Neural progenitor cell (in vitro differentiated cells): ENCODE data around the gene PPFIA4. TPM values are rescaled to one million over a fixed set of nuclear protein-coding genes. Genes with fewer than 3 reads are reported as not detected.

ENCODE experiments used
- DNase-seq: peaks from one replicate; pipeline ENCODE4 v3.0.0-alpha.2; 2016; ENCODE audit warnings: low spot score
- H2AFZ ChIP-seq: fragments of 200-600 bp; sonication (generic); replicated peaks from 2 replicates; pipeline ENCODE4 v1.6.1; 2016; ENCODE audit warnings: antibody characterized with exemption
- H3F3A ChIP-seq: fragments of 200-600 bp; sonication (generic); 2 replicates; pipeline ENCODE4 v1.6.1; 2016; ENCODE audit warnings: antibody characterized with exemption, low read depth
- H3K27ac ChIP-seq: fragments of 200-600 bp; sonication (generic); 2 replicates; pipeline ENCODE4 v1.5.1; 2016; ENCODE audit warnings: mild to moderate bottlenecking
- H3K27me3 ChIP-seq: fragments of 200-600 bp; sonication (generic); 2 replicates; pipeline ENCODE4 v1.6.1; 2016; ENCODE audit warnings: mild to moderate bottlenecking, moderate library complexity
- H3K36me3 ChIP-seq: fragments of 200-600 bp; sonication (generic); 2 replicates; pipeline ENCODE4 v1.5.1; 2016
- H3K4me1 ChIP-seq: fragments of 200-600 bp; sonication (generic); 2 replicates; pipeline ENCODE4 v1.6.1; 2016; ENCODE audit warnings: mixed run types
- H3K4me2 ChIP-seq: fragments of 200-600 bp; sonication (generic); 2 replicates; pipeline ENCODE4 v1.6.1; 2016
- H3K4me3 ChIP-seq: fragments of 200-600 bp; sonication (generic); 2 replicates; pipeline ENCODE4 v1.5.1; 2016
- H3K79me2 ChIP-seq: fragments of 200-600 bp; sonication (generic); 2 replicates; pipeline ENCODE4 v1.6.1; 2016; ENCODE audit warnings: low read depth
- H3K9ac ChIP-seq: fragments of 200-600 bp; sonication (generic); 2 replicates; pipeline ENCODE4 v1.6.1; 2016
- H3K9me3 ChIP-seq: fragments of 200-600 bp; sonication (generic); 2 replicates; pipeline ENCODE4 v1.5.1; 2016; ENCODE audit warnings: low read depth
- H4K20me1 ChIP-seq: fragments of 200-600 bp; sonication (generic); 2 replicates; pipeline ENCODE4 v1.6.1; 2016; ENCODE audit warnings: low read depth
- H3K27ac Mint-ChIP-seq: 3 replicates; pipeline ENCODE4 v1.8.0; 2021; ENCODE audit warnings: mixed read lengths
- H3K27me3 Mint-ChIP-seq: 2 replicates; pipeline ENCODE4 v1.8.0; 2022; ENCODE audit warnings: low read depth, mild to moderate bottlenecking, inconsistent platforms, moderate library complexity, mixed read lengths; ENCODE audit not compliant: insufficient read depth
- H3K36me3 Mint-ChIP-seq: 3 replicates; pipeline ENCODE4 v1.8.0; 2021; ENCODE audit warnings: mixed read lengths
- H3K4me1 Mint-ChIP-seq: 3 replicates; pipeline ENCODE4 v1.8.0; 2021; ENCODE audit warnings: mixed read lengths
- H3K4me3 Mint-ChIP-seq: 3 replicates; pipeline ENCODE4 v1.8.0; 2021; ENCODE audit warnings: mild to moderate bottlenecking, moderate library complexity, mixed read lengths
- H3K9me3 Mint-ChIP-seq: 3 replicates; pipeline ENCODE4 v1.8.0; 2020; ENCODE audit warnings: mixed read lengths
- EZH2 ChIP-seq: fragments of 200-600 bp; sonication (generic); IDR thresholded peaks from 2 replicates; pipeline ENCODE4 v1.6.1; 2017; ENCODE audit warnings: antibody characterized with exemption, mild to moderate bottlenecking, moderate library complexity
- EZH2phosphoT487 ChIP-seq: fragments of 200-600 bp; sonication (generic); IDR thresholded peaks from 2 replicates; pipeline ENCODE4 v1.6.1; 2017; ENCODE audit warnings: antibody characterized with exemption
- total RNA-seq: library from RNA; depleted of rRNA; stranded (reverse); fragments of >200 nt; gene quantifications from 2 replicates; pipeline ENCODE4 v1.2.3, GENCODE V29; 2015; ENCODE audit warnings: low replicate concordance
- TF ChIP-seq, protein P1 (sequence below): fragments of 200-600 bp; sonication (generic); IDR thresholded peaks from 2 replicates; pipeline ENCODE4 v1.5.1; 2017; ENCODE audit warnings: antibody characterized with exemption, mild to moderate bottlenecking

The PPFIA4 gene
- total RNA-seq, 1 donor from 2014 or later: 23.5 TPM

DNA sequence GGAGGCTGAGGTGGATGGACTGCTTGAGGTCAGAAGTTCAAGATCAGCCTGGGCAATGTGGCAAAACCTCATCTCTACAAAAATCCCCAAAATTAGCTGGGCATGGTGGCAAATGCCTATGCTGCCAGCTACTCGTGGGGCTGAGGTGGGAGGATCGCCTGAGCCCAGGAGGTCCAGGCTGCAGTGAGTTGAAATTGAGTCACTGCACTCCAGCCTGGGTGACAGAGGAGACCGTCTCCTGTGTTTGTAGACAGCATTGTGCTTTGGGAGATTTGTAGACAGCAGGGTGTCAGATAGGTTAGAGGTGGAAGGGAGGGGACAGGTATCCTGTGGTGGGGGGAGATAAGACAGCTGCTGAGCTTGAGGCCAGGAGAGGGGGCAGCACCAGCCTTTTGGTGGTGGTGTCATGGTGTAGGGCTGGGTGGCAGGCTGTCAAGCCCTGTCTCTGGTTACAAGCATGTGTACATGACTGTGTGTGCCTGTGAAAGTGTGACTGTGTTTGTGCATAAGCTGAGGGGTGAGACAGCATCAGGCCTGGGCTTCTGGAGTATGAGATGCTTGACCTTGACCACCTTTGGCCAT is 15.2 kb downstream of the PPFIA4 start:
- no peak overlapping the region for H3K4me3 Mint-ChIP-seq
- Histone ChIP-seq H3K9ac (no peak overlapping the region), H3K4me1 (no peaks in the 10 kb centered on the region), H3K9me3 (no peaks in the 10 kb centered on the region), H3F3A (no peaks in the 10 kb centered on the region), H3K27me3 (no peaks in the 10 kb centered on the region), H3K79me2 (no peaks in the 10 kb centered on the region), H3K4me3 (no peak overlapping the region), H3K4me2 (no peak overlapping the region), H3K36me3 (no peaks in the 10 kb centered on the region), H4K20me1 (no peaks in the 10 kb centered on the region), H2AFZ (no peak overlapping the region), H3K27ac (no peak overlapping the region)
- DNase-seq: no peak
- H3K4me1 Mint-ChIP-seq: peaks cover 22% of the 10 kb centered on the region
- no peak overlapping the region for H3K27ac Mint-ChIP-seq
- peaks cover 6% of the 10 kb centered on the region for H3K27me3 Mint-ChIP-seq
- peaks cover 16% of the 10 kb centered on the region for H3K36me3 Mint-ChIP-seq
- H3K9me3 Mint-ChIP-seq: no peaks in the 10 kb centered on the region
- no peak for TF ChIP-seq EZH2
- TF ChIP-seq, protein P1, sequence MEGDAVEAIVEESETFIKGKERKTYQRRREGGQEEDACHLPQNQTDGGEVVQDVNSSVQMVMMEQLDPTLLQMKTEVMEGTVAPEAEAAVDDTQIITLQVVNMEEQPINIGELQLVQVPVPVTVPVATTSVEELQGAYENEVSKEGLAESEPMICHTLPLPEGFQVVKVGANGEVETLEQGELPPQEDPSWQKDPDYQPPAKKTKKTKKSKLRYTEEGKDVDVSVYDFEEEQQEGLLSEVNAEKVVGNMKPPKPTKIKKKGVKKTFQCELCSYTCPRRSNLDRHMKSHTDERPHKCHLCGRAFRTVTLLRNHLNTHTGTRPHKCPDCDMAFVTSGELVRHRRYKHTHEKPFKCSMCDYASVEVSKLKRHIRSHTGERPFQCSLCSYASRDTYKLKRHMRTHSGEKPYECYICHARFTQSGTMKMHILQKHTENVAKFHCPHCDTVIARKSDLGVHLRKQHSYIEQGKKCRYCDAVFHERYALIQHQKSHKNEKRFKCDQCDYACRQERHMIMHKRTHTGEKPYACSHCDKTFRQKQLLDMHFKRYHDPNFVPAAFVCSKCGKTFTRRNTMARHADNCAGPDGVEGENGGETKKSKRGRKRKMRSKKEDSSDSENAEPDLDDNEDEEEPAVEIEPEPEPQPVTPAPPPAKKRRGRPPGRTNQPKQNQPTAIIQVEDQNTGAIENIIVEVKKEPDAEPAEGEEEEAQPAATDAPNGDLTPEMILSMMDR: no peak
- no peak for TF ChIP-seq EZH2phosphoT487

DNA sequence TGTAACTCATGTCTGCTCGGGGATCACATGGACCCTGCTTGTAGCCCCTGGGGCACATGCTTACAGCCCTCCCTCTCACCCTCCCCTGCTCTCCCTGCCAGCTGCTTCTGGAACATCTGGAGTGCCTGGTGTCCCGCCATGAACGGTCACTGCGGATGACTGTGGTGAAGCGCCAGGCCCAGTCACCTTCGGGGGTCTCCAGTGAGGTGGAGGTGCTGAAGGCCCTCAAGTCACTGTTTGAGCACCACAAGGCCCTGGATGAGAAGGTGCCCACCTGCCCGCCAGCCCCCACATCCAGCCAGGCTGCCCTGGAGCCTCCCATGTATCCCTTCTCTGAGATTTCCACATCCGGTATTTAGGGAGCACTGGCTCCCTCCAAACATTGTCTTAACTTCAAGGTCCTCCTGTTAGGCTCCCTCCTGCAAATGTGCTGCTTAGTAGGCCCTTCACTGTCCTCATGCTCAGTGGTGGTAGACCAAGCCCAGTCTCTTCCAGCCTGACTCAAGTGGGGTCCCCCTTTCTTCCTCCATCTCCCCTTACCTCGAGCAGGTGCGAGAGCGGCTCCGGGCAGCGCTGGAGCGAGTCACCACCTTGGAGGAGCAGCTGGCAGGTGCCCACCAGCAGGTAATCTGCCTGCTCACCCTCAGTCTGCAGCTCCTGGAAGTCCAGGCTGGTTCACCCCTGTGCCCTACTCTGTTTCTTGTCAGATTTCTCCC is 17.7 kb downstream of the PPFIA4 start:
- Histone ChIP-seq H3K4me3 (no peak overlapping the region), H3K9ac (no peak overlapping the region), H3K36me3 (no peaks in the 10 kb centered on the region), H3K79me2 (no peaks in the 10 kb centered on the region), H4K20me1 (no peaks in the 10 kb centered on the region), H3K4me2 (no peak overlapping the region), H3K27me3 (no peaks in the 10 kb centered on the region), H3K9me3 (no peaks in the 10 kb centered on the region), H3K4me1 (peaks cover 2% of the 10 kb centered on the region), H3K27ac (no peak overlapping the region), H3F3A (no peaks in the 10 kb centered on the region), H2AFZ (no peak overlapping the region)
- peaks cover 6% of the 10 kb centered on the region for H3K27me3 Mint-ChIP-seq
- H3K4me3 Mint-ChIP-seq: no peak overlapping the region
- H3K9me3 Mint-ChIP-seq: no peaks in the 10 kb centered on the region
- no peak overlapping the region for H3K27ac Mint-ChIP-seq
- DNase-seq: no peak
- H3K36me3 Mint-ChIP-seq: peaks cover 22% of the 10 kb centered on the region
- TF ChIP-seq, protein P1: no peak
- TF ChIP-seq EZH2phosphoT487 (no peak), EZH2 (no peak)
- peaks cover 30% of the 10 kb centered on the region for H3K4me1 Mint-ChIP-seq

DNA sequence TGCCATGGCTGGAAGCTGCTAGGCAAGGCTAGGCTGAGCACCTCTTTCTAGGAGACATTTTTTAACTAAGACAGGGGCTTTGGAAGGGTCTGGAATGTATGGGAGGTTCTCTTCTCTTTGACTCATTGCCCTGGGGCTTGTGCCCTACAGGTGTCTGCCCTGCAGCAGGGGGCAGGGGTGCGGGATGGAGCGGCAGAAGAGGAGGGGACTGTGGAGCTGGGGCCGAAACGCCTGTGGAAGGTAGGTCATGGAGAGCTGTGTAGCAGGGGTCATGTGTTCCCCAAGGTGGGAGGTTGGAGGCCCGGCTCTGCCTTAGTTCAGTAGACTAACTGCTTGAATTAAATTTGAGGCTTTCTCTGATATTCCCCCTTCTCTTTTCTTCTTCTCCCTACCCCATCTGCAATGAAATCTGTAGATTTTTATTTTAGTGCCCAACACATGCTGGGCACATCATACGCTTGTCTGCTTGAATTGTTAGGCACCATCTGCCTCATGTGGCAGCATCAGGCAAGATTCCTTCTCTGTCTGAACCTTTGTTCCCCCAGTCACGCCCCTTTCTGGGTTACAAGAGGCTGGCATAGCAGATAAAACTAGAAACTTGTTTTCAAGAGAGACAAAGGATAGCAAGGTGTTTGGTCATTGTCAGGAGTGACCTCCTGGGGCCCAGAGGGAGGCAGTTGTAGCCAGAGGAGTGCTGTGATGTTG is 18.4 kb downstream of the PPFIA4 start:
- Histone ChIP-seq H3K9ac (no peak overlapping the region), H2AFZ (no peak overlapping the region), H3F3A (no peaks in the 10 kb centered on the region), H3K9me3 (no peaks in the 10 kb centered on the region), H3K4me2 (no peak overlapping the region), H3K4me3 (no peak overlapping the region), H3K4me1 (peaks cover 6% of the 10 kb centered on the region), H3K27me3 (no peaks in the 10 kb centered on the region), H4K20me1 (no peaks in the 10 kb centered on the region), H3K27ac (no peak overlapping the region), H3K36me3 (no peaks in the 10 kb centered on the region), H3K79me2 (no peaks in the 10 kb centered on the region)
- Mint-ChIP-seq H3K27me3 (peaks cover 6% of the 10 kb centered on the region), H3K9me3 (no peaks in the 10 kb centered on the region), H3K27ac (no peak overlapping the region), H3K4me3 (no peak overlapping the region), H3K36me3 (peaks cover 20% of the 10 kb centered on the region), H3K4me1 (peaks cover 24% of the 10 kb centered on the region)
- DNase-seq: no peak
- TF ChIP-seq, protein P1: no peak
- TF ChIP-seq EZH2phosphoT487 (no peak), EZH2 (no peak)
